ENCODE data around the gene S100P. TPM values are rescaled to one million over a fixed set of nuclear protein-coding genes. Genes with fewer than 3 reads are reported as not detected.

Gene S100P
- total RNA-seq, 1 donor from 2014 or later = not detected

DNA sequence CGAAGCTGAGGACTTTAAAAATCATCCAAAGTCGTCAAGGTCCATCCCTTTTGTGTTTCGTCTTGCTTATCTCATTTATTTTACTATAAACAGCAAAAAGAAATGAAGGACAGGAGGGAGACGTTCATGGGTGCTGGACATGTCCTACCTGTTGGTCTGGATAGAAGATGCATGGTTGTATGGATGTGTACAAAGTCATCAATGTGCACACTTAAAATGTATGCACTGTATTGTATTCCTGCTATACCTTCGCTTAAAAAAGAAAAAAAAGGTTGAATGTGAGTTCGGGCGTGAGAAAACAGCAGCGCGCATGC is 22.0 kb downstream of the S100P start:
- Histone ChIP-seq H3F3A (ENCODE audit: low read depth) (peaks cover 21% of the 10 kb centered on the region), H3K27ac (no peak overlapping the region), H3K9me3 (ENCODE audit: low read depth) (no peaks in the 10 kb centered on the region), H3K9ac (no peak overlapping the region), H3K36me3 (no peaks in the 10 kb centered on the region), H4K20me1 (ENCODE audit: low read depth) (peaks cover 24% of the 10 kb centered on the region), H3K4me3 (peak overlapping the region; percentile 71), H3K4me2 (peak overlapping the region; percentile 80), H3K79me2 (ENCODE audit: low read depth) (peaks cover 25% of the 10 kb centered on the region), H3K4me1 (peaks cover 5% of the 10 kb centered on the region), H3K27me3 (peaks cover 43% of the 10 kb centered on the region), H2AFZ (replicated peaks) (peak overlapping the region; percentile 85)
- H3K9me3 Mint-ChIP-seq = no peaks in the 10 kb centered on the region
- peaks cover 2% of the 10 kb centered on the region for H3K27me3 Mint-ChIP-seq (ENCODE audit: insufficient read depth, low read depth)
- H3K27ac Mint-ChIP-seq = peak overlapping the region; percentile 91
- peak overlapping the region; percentile 90 for H3K4me3 Mint-ChIP-seq
- DNase-seq (ENCODE audit: low spot score) = no peak
- TF ChIP-seq, protein P1, sequence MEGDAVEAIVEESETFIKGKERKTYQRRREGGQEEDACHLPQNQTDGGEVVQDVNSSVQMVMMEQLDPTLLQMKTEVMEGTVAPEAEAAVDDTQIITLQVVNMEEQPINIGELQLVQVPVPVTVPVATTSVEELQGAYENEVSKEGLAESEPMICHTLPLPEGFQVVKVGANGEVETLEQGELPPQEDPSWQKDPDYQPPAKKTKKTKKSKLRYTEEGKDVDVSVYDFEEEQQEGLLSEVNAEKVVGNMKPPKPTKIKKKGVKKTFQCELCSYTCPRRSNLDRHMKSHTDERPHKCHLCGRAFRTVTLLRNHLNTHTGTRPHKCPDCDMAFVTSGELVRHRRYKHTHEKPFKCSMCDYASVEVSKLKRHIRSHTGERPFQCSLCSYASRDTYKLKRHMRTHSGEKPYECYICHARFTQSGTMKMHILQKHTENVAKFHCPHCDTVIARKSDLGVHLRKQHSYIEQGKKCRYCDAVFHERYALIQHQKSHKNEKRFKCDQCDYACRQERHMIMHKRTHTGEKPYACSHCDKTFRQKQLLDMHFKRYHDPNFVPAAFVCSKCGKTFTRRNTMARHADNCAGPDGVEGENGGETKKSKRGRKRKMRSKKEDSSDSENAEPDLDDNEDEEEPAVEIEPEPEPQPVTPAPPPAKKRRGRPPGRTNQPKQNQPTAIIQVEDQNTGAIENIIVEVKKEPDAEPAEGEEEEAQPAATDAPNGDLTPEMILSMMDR (IDR thresholded peaks at IDR 0.05) = no peak
- TF ChIP-seq EZH2 (IDR thresholded peaks at IDR 0.05) (no peak), EZH2phosphoT487 (IDR thresholded peaks at IDR 0.05) (no peak)
- H3K4me1 Mint-ChIP-seq = peaks cover 22% of the 10 kb centered on the region
- peaks cover 5% of the 10 kb centered on the region for H3K36me3 Mint-ChIP-seq

DNA sequence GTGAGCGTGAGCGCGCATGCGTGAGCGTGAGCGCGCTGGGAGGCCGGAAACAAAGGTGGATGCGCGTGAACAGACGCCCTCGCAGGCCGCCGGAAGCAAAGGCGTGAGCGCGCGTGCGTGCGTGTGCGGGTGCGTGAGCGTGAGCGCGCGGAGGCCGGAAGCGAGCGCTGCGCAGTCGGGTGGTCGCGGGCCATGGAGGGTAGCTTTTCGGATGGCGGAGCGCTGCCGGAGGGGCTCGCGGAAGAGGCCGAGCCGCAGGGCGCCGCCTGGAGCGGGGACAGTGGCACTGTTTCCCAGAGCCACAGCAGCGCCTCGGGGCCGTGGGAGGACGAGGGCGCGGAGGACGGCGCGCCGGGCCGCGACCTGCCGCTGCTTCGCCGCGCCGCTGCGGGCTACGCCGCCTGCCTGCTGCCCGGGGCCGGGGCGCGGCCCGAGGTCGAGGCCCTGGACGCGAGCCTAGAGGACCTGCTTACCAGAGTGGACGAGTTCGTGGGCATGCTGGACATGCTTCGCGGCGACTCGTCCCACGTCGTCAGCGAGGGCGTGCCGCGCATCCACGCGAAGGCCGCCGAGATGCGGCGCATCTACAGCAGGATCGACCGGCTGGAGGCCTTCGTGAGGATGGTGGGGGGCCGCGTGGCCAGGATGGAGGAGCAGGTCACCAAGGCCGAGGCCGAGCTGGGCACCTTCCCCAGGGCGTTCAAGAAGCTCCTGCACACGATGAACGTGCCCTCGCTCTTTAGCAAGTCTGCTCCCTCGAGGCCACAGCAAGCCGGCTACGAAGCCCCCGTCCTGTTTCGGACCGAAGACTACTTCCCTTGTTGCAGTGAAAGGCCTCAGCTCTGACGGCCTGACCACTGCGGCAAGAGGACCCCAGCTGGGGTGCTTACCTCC is 22.6 kb downstream of the S100P start, which contains the start of gene BLOC1S4:
Gene BLOC1S4, plus strand, starts transcription at position 157 of the 894 bp plus-strand sequence. Its CDS starts 36 bp downstream, at position 193.
- peak; percentile 96 for DNase-seq (ENCODE audit: low spot score)
- Histone ChIP-seq H4K20me1 (ENCODE audit: low read depth) (peaks cover 24% of the 10 kb centered on the region), H3K27me3 (peaks cover 37% of the 10 kb centered on the region), H3K4me3 (peak within 1 kb of the TSS; percentile 71), H3K36me3 (no peaks in the 10 kb centered on the region), H2AFZ (replicated peaks) (peak within 1 kb of the TSS; percentile 85), H3K4me2 (peak within 1 kb of the TSS; percentile 80), H3K9ac (peak within 1 kb of the TSS; percentile 25), H3K9me3 (ENCODE audit: low read depth) (no peaks in the 10 kb centered on the region), H3K27ac (no peak within 1 kb of the TSS), H3K4me1 (peaks cover 5% of the 10 kb centered on the region), H3K79me2 (ENCODE audit: low read depth) (peaks cover 25% of the 10 kb centered on the region), H3F3A (ENCODE audit: low read depth) (peaks cover 17% of the 10 kb centered on the region)
- H3K9me3 Mint-ChIP-seq = no peaks in the 10 kb centered on the region
- peak within 1 kb of the TSS; percentile 91 for H3K27ac Mint-ChIP-seq
- no peak for TF ChIP-seq EZH2phosphoT487 (IDR thresholded peaks at IDR 0.05)
- TF ChIP-seq, protein P1 (IDR thresholded peaks at IDR 0.05) = peak; percentile 23
- peaks cover 24% of the 10 kb centered on the region for H3K4me1 Mint-ChIP-seq
- H3K36me3 Mint-ChIP-seq = peaks cover 5% of the 10 kb centered on the region
- peaks cover 2% of the 10 kb centered on the region for H3K27me3 Mint-ChIP-seq (ENCODE audit: insufficient read depth, low read depth)
- peak within 1 kb of the TSS; percentile 94 for H3K4me3 Mint-ChIP-seq

DNA sequence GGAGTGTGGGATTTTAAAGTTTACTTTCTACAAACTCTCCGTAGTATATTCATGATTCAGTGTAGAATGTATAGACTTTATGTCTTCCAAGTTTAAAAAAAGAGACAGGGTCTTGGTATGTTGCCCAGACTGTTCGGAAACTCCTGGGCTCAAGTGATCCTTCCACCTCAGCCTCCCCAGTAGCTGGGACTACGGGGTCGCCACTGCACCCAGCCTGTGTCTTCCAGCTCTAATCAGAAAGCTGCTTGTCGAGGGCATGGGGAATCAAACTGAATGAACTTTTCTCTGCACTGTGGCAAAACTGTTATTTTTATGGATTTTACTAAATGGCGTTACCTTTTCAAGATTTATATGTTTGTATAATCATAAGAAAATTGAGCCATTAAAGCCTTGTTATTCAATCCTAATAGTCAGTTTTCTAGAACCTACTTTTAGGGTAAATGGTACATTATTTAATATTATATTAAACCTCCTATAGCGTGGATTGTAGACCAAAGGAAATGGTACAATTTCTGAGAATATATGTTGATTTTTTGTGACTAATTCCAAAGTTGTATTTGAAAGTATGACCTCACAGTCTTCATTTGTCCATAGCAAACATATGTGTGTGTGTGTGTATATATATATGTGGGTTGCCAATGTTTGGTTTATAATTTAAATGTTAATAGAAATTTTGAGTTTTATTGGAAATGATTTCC is 23.4 kb downstream of the S100P start:
- Histone ChIP-seq H3K4me2 (peak overlapping the region; percentile 80), H3K27me3 (peaks cover 29% of the 10 kb centered on the region), H3K36me3 (no peaks in the 10 kb centered on the region), H3K4me1 (peaks cover 5% of the 10 kb centered on the region), H2AFZ (replicated peaks) (no peak overlapping the region), H3F3A (ENCODE audit: low read depth) (peaks cover 17% of the 10 kb centered on the region), H3K79me2 (ENCODE audit: low read depth) (peaks cover 25% of the 10 kb centered on the region), H3K27ac (no peak overlapping the region), H3K9me3 (ENCODE audit: low read depth) (no peaks in the 10 kb centered on the region), H4K20me1 (ENCODE audit: low read depth) (peaks cover 24% of the 10 kb centered on the region), H3K9ac (peak overlapping the region; percentile 25), H3K4me3 (peak overlapping the region; percentile 71)
- H3K27me3 Mint-ChIP-seq (ENCODE audit: insufficient read depth, low read depth) = peaks cover 2% of the 10 kb centered on the region
- peaks cover 5% of the 10 kb centered on the region for H3K36me3 Mint-ChIP-seq
- H3K4me1 Mint-ChIP-seq = peaks cover 24% of the 10 kb centered on the region
- TF ChIP-seq, protein P1 (IDR thresholded peaks at IDR 0.05) = no peak
- TF ChIP-seq EZH2phosphoT487 (IDR thresholded peaks at IDR 0.05) = no peak
- TF ChIP-seq EZH2 (IDR thresholded peaks at IDR 0.05) = no peak
- DNase-seq (ENCODE audit: low spot score) = no peak
- no peaks in the 10 kb centered on the region for H3K9me3 Mint-ChIP-seq
- H3K27ac Mint-ChIP-seq = peak overlapping the region; percentile 78
- peak overlapping the region; percentile 94 for H3K4me3 Mint-ChIP-seq

Measured in neural progenitor cell (in vitro differentiated cells).